GM18858 (cell line): Measurements from ENCODE around the gene ZBED4.

Source experiments
- ATAC-seq: cut with Tn5 transposase; IDR thresholded peaks from one replicate; pipeline ENCODE4 v1.9.1; 2021; ENCODE audit not compliant: unreplicated experiment

ZBED4 gene

GRCh38 chr22:49873228-49873940 is 19.7 kb downstream of the ZBED4 start:
- no peak for ATAC-seq

- no peak for ATAC-seq
These were observed 24.0 kb downstream of the ZBED4 start for GRCh38 chr22:49877642-49878041.

GRCh38 chr22:49878206-49878605 is 24.6 kb downstream of the ZBED4 start:
- no peak for ATAC-seq

- ATAC-seq = no peak
These were observed 26.2 kb downstream of the ZBED4 start for GRCh38 chr22:49879871-49880270.

- ATAC-seq = no peak
These were observed 26.6 kb downstream of the ZBED4 start for GRCh38 chr22:49880281-49880680.

- ATAC-seq = no peak
These were observed 28.2 kb downstream of the ZBED4 start for GRCh38 chr22:49881856-49882255.

- no peak for ATAC-seq
These were observed 29.1 kb downstream of the ZBED4 start for GRCh38 chr22:49882519-49883293.

- no peak for ATAC-seq
These were observed 29.6 kb downstream of the ZBED4 start for GRCh38 chr22:49883294-49883640.

GRCh38 chr22:49884075-49884474 is 30.4 kb downstream of the ZBED4 start:
- ATAC-seq = no peak

- no peak for ATAC-seq
These were observed 31.0 kb downstream of the ZBED4 start for GRCh38 chr22:49884503-49885260.

GRCh38 chr22:49885281-49885680 is 31.6 kb downstream of the ZBED4 start:
- no peak for ATAC-seq

- ATAC-seq = no peak
These were observed 32.2 kb downstream of the ZBED4 start for GRCh38 chr22:49885881-49886280.

- ATAC-seq = no peak
These were observed 32.9 kb downstream of the ZBED4 start for GRCh38 chr22:49886346-49887063.

- ATAC-seq = no peak
These were observed 33.4 kb downstream of the ZBED4 start for GRCh38 chr22:49887064-49887451.

- ATAC-seq = no peak
These were observed 34.1 kb downstream of the ZBED4 start for GRCh38 chr22:49887702-49888101.

GRCh38 chr22:49889071-49889470 is 35.4 kb downstream of the ZBED4 start:
- ATAC-seq = no peak

- no peak for ATAC-seq
These were observed 38.7 kb downstream of the ZBED4 start for GRCh38 chr22:49892226-49892899.

GRCh38 chr22:49893025-49893424 is 39.4 kb downstream of the ZBED4 start:
- ATAC-seq = no peak

- no peak for ATAC-seq
These were observed 40.8 kb downstream of the ZBED4 start for GRCh38 chr22:49894322-49895054.

GRCh38 chr22:49896201-49896600 is 42.6 kb downstream of the ZBED4 start:
- ATAC-seq = no peak
